K562 (cell line): Measurements from ENCODE around the gene MAN2A1. TPM values are rescaled to one million over a fixed set of nuclear protein-coding genes. Genes with fewer than 3 reads are reported as not detected.

ENCODE experiments used
- ATAC-seq: fragments of 200-7000 bp; cut with Tn5 transposase; 3 replicates; pipeline ENCODE4 v1.9.1; 2020; ENCODE audit warnings: moderate library complexity
- BruUV-seq: library from RNA; stranded (reverse); fragments of 400-500 nt; replicated peaks from 2 replicates; lab custom pipeline; 2021; lab: Mats Ljungman, UMichigan
- CTCF ChIA-PET: fragments of 300-600 bp; formaldehyde crosslinking; extraction: SDS; loops from one replicate; lab custom pipeline; 2021; ENCODE audit warnings: low intra/inter-chr PET ratio; lab: Yijun Ruan, JAX
- POLR2A ChIA-PET: fragments of 300-600, 350-650 bp; sonication (Branson Sonifier 250); formaldehyde crosslinking; extraction: SDS; loops from one replicate; lab custom pipeline; 2021; ENCODE audit warnings: antibody characterized with exemption, inconsistent platforms; lab: Yijun Ruan, JAX
- DNase-seq, 4 experiments: peaks; one replicate each; pipeline versions ENCODE4 v3.0.0 to v3.0.0-alpha.2; 2011 to 2018; ENCODE audit warnings: low spot score in 3 of 4, mixed read lengths in 3 of 4; ENCODE audit errors: extremely low read depth in 1 of 4
- FAIRE-seq: peaks from 2 replicates; lab custom pipeline; 2011; peaks lifted over from hg19 to GRCh38; lab: Jason Lieb, UNC
- H2AFZ ChIP-seq: 2 replicates; pipeline ENCODE4 v1.6.0; 2011; ENCODE audit warnings: low read depth, low read length, control low read depth, inconsistent platforms
- H3K27ac ChIP-seq: fragments of 200-600 bp; 3 replicates; pipeline ENCODE4 v1.8.0; 2011; ENCODE audit warnings: low read depth, mild to moderate bottlenecking, control low read depth, inconsistent platforms, low read length, moderate library complexity, mixed read lengths; ENCODE audit errors: extremely low read depth
- H3K27me3 ChIP-seq, 2 experiments: fragments of 300-600 bp in 1 of 2; 2 replicates in 1 of 2; 3 replicates in 1 of 2; pipeline versions ENCODE4 v1.6.0 to v1.8.0; 2011; ENCODE audit warnings: inconsistent platforms in 2 of 2, low read length in 2 of 2, mild to moderate bottlenecking in 1 of 2, mixed read lengths in 1 of 2, moderate library complexity in 1 of 2; ENCODE audit not compliant: control insufficient read depth in 2 of 2, insufficient read depth in 2 of 2
- H3K36me3 ChIP-seq: fragments of 300-600 bp; 3 replicates; pipeline ENCODE4 v1.8.0; 2011; ENCODE audit warnings: mild to moderate bottlenecking, low read length, inconsistent platforms; ENCODE audit not compliant: control insufficient read depth, insufficient read depth
- H3K4me1 ChIP-seq, 2 experiments: fragments of 200-600 bp in 1 of 2; replicated peaks in 1 of 2; 2 replicates in 1 of 2; 3 replicates in 1 of 2; pipeline versions ENCODE4 v1.5.1 to v1.8.0; 2011; ENCODE audit warnings: inconsistent platforms in 2 of 2, low read length in 2 of 2, mild to moderate bottlenecking in 1 of 2, mixed read lengths in 1 of 2, moderate library complexity in 1 of 2; ENCODE audit not compliant: control insufficient read depth in 2 of 2, insufficient read depth in 2 of 2
- H3K4me2 ChIP-seq: 2 replicates; pipeline ENCODE4 v1.6.1; 2011; ENCODE audit warnings: low read length, control low read depth, inconsistent platforms, mixed read lengths; ENCODE audit not compliant: insufficient read depth
- H3K4me3 ChIP-seq: fragments of 200-600 bp; sonication (generic), shearing (Covaris generic); 2 replicates; pipeline ENCODE4 v1.5.1; 2016; ENCODE audit warnings: control low read depth, inconsistent platforms
- H3K79me2 ChIP-seq: fragments of 200-600 bp; 3 replicates; pipeline ENCODE4 v1.8.0; 2011; ENCODE audit warnings: low read length, inconsistent platforms; ENCODE audit not compliant: control insufficient read depth, insufficient read depth
- H3K9ac ChIP-seq, 2 experiments: 2 replicates each; pipeline versions ENCODE4 v1.6.0 to v1.6.1; 2011; ENCODE audit warnings: low read depth in 2 of 2, low read length in 2 of 2, control low read depth in 1 of 2, inconsistent platforms in 1 of 2, mild to moderate bottlenecking in 1 of 2, mixed read lengths in 1 of 2; ENCODE audit not compliant: insufficient read depth in 1 of 2
- H3K9me1 ChIP-seq: one replicate; pipeline ENCODE4 v1.6.0; 2011; ENCODE audit warnings: inconsistent platforms, mild to moderate bottlenecking, low read length, moderate library complexity; ENCODE audit not compliant: control insufficient read depth, insufficient read depth
- H3K9me3 ChIP-seq: replicated peaks from 2 replicates; pipeline ENCODE4 v1.5.1; 2011; ENCODE audit warnings: low read depth, low read length, inconsistent platforms; ENCODE audit not compliant: control insufficient read depth, insufficient read depth
- H4K20me1 ChIP-seq: replicated peaks from 2 replicates; pipeline ENCODE4 v1.6.1; 2011; ENCODE audit warnings: low read length, inconsistent platforms, mixed read lengths; ENCODE audit not compliant: control insufficient read depth, insufficient read depth
- CTCF ChIP-seq, 3 experiments: IDR thresholded peaks in 2 of 3; conservative IDR thresholded peaks in 1 of 3; 2 replicates each; pipeline ENCODE4 v1.5.1; 2011 to 2012; ENCODE audit warnings: low read length in 3 of 3, mild to moderate bottlenecking in 3 of 3, control low read depth in 2 of 3, improper control_type of control experiment in 1 of 3, inconsistent platforms in 1 of 3, low read depth in 1 of 3, mixed read lengths in 1 of 3, moderate library complexity in 1 of 3; ENCODE audit not compliant: insufficient read depth in 2 of 3
- DEAF1 ChIP-seq: fragments of 450-650 bp; formaldehyde crosslinking; IDR thresholded peaks from 2 replicates; pipeline ENCODE4 v1.4.0; 2020; ENCODE audit warnings: mild to moderate bottlenecking, moderate library complexity
- HDAC6 ChIP-seq: IDR thresholded peaks from 2 replicates; pipeline ENCODE4 v1.6.1; 2012; ENCODE audit warnings: low read depth, mild to moderate bottlenecking, control low read depth, inconsistent platforms, low read length, moderate library complexity
- HNRNPK ChIP-seq: fragments of 200-400 bp; formaldehyde crosslinking; IDR thresholded peaks from one replicate; pipeline ENCODE4 v1.6.1; 2018; ENCODE audit warnings: mild to moderate bottlenecking, low read depth, low read length; ENCODE audit not compliant: poor library complexity, severe bottlenecking
- MCM3 ChIP-seq: fragments of 450-650 bp; IDR thresholded peaks from 2 replicates; pipeline ENCODE4 v1.6.1; 2016
- MCM5 ChIP-seq: fragments of 450-650 bp; IDR thresholded peaks from 2 replicates; pipeline ENCODE4 v1.6.1; 2016; ENCODE audit warnings: low read depth
- NFIC ChIP-seq: fragments of 450-650 bp; IDR thresholded peaks from 2 replicates; pipeline ENCODE4 v1.6.1; 2017; ENCODE audit warnings: mild to moderate bottlenecking, inconsistent platforms
- RBM25 ChIP-seq: fragments of 200-400 bp; formaldehyde crosslinking; IDR thresholded peaks from 2 replicates; pipeline ENCODE4 v1.6.1; 2018; ENCODE audit warnings: low read length, low read depth, moderate library complexity; ENCODE audit not compliant: severe bottlenecking
- SUPT5H ChIP-seq: fragments of 450-650 bp; IDR thresholded peaks from 2 replicates; pipeline ENCODE4 v1.6.1; 2016
- TCF7 ChIP-seq: sonication (generic); IDR thresholded peaks from 2 replicates; pipeline ENCODE4 v1.6.1; 2016; ENCODE audit warnings: antibody characterized with exemption, borderline replicate concordance
- TRIM28 ChIP-seq: fragments of 450-650 bp; IDR thresholded peaks from 2 replicates; pipeline ENCODE4 v1.6.1; 2017
- U2AF1 ChIP-seq: fragments of 200-400 bp; formaldehyde crosslinking; optimal IDR thresholded peaks from 2 replicates; pipeline ENCODE3; 2017; ENCODE audit warnings: mild to moderate bottlenecking, low read depth, low read length, moderate library complexity
- USF2 ChIP-seq: sonication (generic); formaldehyde crosslinking; IDR thresholded peaks from 2 replicates; pipeline ENCODE4 v1.5.0; 2020; ENCODE audit warnings: missing genetic modification reagents
- ZBTB12 ChIP-seq: fragments of 250-450 bp; sonication (Bioruptor Pico); IDR thresholded peaks from 2 replicates; pipeline ENCODE4 v1.4.0; 2020
- ZBTB7A ChIP-seq: IDR thresholded peaks from 2 replicates; pipeline ENCODE4 v1.6.1; 2011; ENCODE audit warnings: low read depth, mild to moderate bottlenecking, low read length, moderate library complexity, borderline replicate concordance; ENCODE audit not compliant: control insufficient read depth
- ZNF174 ChIP-seq: fragments of 250-450 bp; sonication (Bioruptor Pico); IDR thresholded peaks from 2 replicates; pipeline ENCODE4 v1.4.0; 2020; ENCODE audit warnings: mild to moderate bottlenecking
- ZNF282 ChIP-seq: sonication (generic); formaldehyde crosslinking; IDR thresholded peaks from 2 replicates; pipeline ENCODE4 v1.8.1; 2023; ENCODE audit warnings: missing genetic modification reagents
- ZNF431 ChIP-seq: sonication (generic); formaldehyde crosslinking; IDR thresholded peaks from 2 replicates; pipeline ENCODE4 v1.8.0; 2022; ENCODE audit warnings: mild to moderate bottlenecking, missing genetic modification reagents
- ZNF436 ChIP-seq: fragments of 250-450, 450-650 bp; sonication (Bioruptor Pico); formaldehyde crosslinking; IDR thresholded peaks from 2 replicates; pipeline ENCODE4 v1.7.0; 2020; ENCODE audit warnings: mild to moderate bottlenecking
- WGBS: fragments of 100-300 bp; shearing (Covaris generic); methylation state at CpG from one replicate; pipeline ENCODE4 v1.1.6; 2016; ENCODE audit warnings: low coverage, mixed read lengths; ENCODE audit not compliant: insufficient coverage; ENCODE audit errors: missing lambda C conversion rate; 5-methylcytosine and 5-hydroxymethylcytosine counted together
- in situ Hi-C: fragments of 300-500 bp; cut with MboI; formaldehyde crosslinking; loops from 4 replicates; pipeline ENCODE4 v1.15.0; 2018; ENCODE audit warnings: inconsistent platforms, mixed read lengths
- intact Hi-C: fragments of 100-400 bp; cut with micrococcal nuclease; formaldehyde crosslinking; loops from 2 replicates; pipeline ENCODE4 v1.14.2; 2022
- polyA plus RNA-seq, 8 experiments: library from polyadenylated mRNA; depleted of rRNA in 4 of 8; stranded (reverse) in 5 of 8; unstranded in 3 of 8; fragments of >200 nt; fragmentation: Nextera tagmentation in 2 of 8; fragmentation: Illumina TruSeq in 1 of 8; extraction: Ambion mirVana in 2 of 8; extraction: Trizol in 1 of 8; gene quantifications; 2 replicates each; pipeline versions ENCODE4 v1.2.1 to v1.2.3, GENCODE V29; 2011 to 2014; ENCODE audit warnings: inconsistent platforms in 1 of 8, missing spikeins in 1 of 8
- total RNA-seq, 7 experiments: library from RNA; depleted of rRNA in 6 of 7; stranded (reverse); fragments of >200 nt in 6 of 7; fragmentation: Illumina TruSeq in 2 of 7; extraction: Trizol in 2 of 7; gene quantifications; 2 replicates each; pipeline versions ENCODE4 v1.2.1 to v1.2.3, GENCODE V29; 2011 to 2021; ENCODE audit warnings: low replicate concordance in 1 of 7

Gene MAN2A1
- total and polyA plus RNA-seq, 9 of the 15 experiments (the other 6 are each of a cell fraction or from before 2014, with no cell fraction given), result 5.2 to 32.0 (median 19.8) TPM

GRCh38 chr5:109788596-109788995 lies 98.9 kb downstream of the MAN2A1 start (continued):
- TF ChIP-seq CTCF (IDR thresholded peaks at IDR 0.05 in 2 of 3, conservative IDR thresholded peaks at IDR 0.05 in 1 of 3; ENCODE audit: insufficient read depth in 2 of 3, low read depth in 1 of 3, low read length in 3 of 3) (no peak), TRIM28 (no peak), ZNF431 (CRISPR knock-in tag) (no peak), SUPT5H (no peak)

GRCh38 chr5:109792613-109793012 lies 102.9 kb downstream of the MAN2A1 start:
- Histone ChIP-seq H3K4me2 (no peak overlapping the region), H3K27ac (no peak overlapping the region), H3K9me3 (no peaks in the 10 kb centered on the region), H3K4me1 (no peaks in the 10 kb centered on the region), H3K36me3 (peaks cover 21% of the 10 kb centered on the region; the same call in 2 of the 3 replicates), H4K20me1 (no peaks in the 10 kb centered on the region), H3K4me3 (no peak overlapping the region), H3K9me1 (no peaks in the 10 kb centered on the region), H3K27me3 (no peaks in the 10 kb centered on the region), H3K79me2 (no peaks in the 10 kb centered on the region), H2AFZ (no peak overlapping the region), H3K9ac (no peak overlapping the region)
- POLR2A ChIA-PET, result interaction anchor here (0.8 kb wide), 1 partner anchor 303 kb away, joined by 4 read pairs; no protein-coding TSS in a partner anchor
- DNase-seq, result no peak
- FAIRE-seq, result no peak
- 19% methylated on average over 1 of the region's 1 CpG for WGBS
- intact Hi-C loops, result no loop called here
- CTCF ChIA-PET, result no interaction called here
- ATAC-seq, result no peak
- BruUV-seq, result no TSS peak
- in situ Hi-C loops, result no loop called here
- TF ChIP-seq DEAF1 (CRISPR knock-in tag) (no peak), ZNF282 (CRISPR knock-in tag) (no peak), ZBTB7A (no peak), ZNF174 (no peak), HNRNPK (no peak), HDAC6 (no peak), MCM5 (no peak), MCM3 (no peak), ZBTB12 (no peak), TCF7 (no peak), ZNF436 (CRISPR knock-in tag) (no peak), U2AF1 (no peak), RBM25 (no peak), NFIC (no peak), USF2 (no peak)
